Type B pancreatic cell (in vitro differentiated cells): ENCODE measurements around the gene SERPINA3. TPM values are rescaled to one million over a fixed set of nuclear protein-coding genes. Genes with fewer than 3 reads are reported as not detected.

ENCODE experiments used
- DNase-seq: peaks from one replicate; pipeline ENCODE4 v3.0.0; 2021; ENCODE audit warnings: mixed read lengths; ENCODE audit not compliant: unreplicated experiment; ENCODE audit errors: extremely low spot score
- H3K27ac Mint-ChIP-seq: 2 replicates; pipeline ENCODE4 v1.8.0; 2021; ENCODE audit warnings: mild to moderate bottlenecking, mixed read lengths
- H3K27me3 Mint-ChIP-seq: 2 replicates; pipeline ENCODE4 v1.8.0; 2021; ENCODE audit warnings: mixed read lengths
- H3K36me3 Mint-ChIP-seq: 2 replicates; pipeline ENCODE4 v1.8.0; 2021; ENCODE audit warnings: mixed read lengths
- H3K4me1 Mint-ChIP-seq: one replicate; pipeline ENCODE4 v1.8.0; 2021; ENCODE audit warnings: mixed read lengths; ENCODE audit not compliant: unreplicated experiment
- H3K4me3 Mint-ChIP-seq: 2 replicates; pipeline ENCODE4 v1.8.0; 2021; ENCODE audit warnings: mild to moderate bottlenecking, mixed read lengths
- H3K9me3 Mint-ChIP-seq: 2 replicates; pipeline ENCODE4 v1.8.0; 2021; ENCODE audit warnings: mixed read lengths
- long read RNA-seq: library from polyadenylated mRNA; unstranded; transcript quantifications from one replicate; pipeline ENCODE4 v2.0.0, GENCODE V29; 2020
- total RNA-seq: library from RNA; stranded (reverse); gene quantifications from 2 replicates; pipeline ENCODE4 v1.2.1, GENCODE V29; 2021; ENCODE audit warnings: low replicate concordance
- TF ChIP-seq, protein P1 (sequence below): fragments of 200-600 bp; sonication (generic); conservative IDR thresholded peaks from 2 replicates; pipeline ENCODE4 v1.5.0; 2021; ENCODE audit warnings: antibody characterized with exemption, mild to moderate bottlenecking

SERPINA3 gene
- 3.5 and 7.1 TPM in 2 replicates for total RNA-seq
- long read RNA-seq, transcript SERPINA3-201 (5 exons, 1,589 nt) = major isoform, 12 of 16 reads
- long read RNA-seq, partial matches to known transcripts = 0 of 16 reads
- long read RNA-seq, other reads (novel, unspliced or antisense) = 0 of 16 reads

DNA sequence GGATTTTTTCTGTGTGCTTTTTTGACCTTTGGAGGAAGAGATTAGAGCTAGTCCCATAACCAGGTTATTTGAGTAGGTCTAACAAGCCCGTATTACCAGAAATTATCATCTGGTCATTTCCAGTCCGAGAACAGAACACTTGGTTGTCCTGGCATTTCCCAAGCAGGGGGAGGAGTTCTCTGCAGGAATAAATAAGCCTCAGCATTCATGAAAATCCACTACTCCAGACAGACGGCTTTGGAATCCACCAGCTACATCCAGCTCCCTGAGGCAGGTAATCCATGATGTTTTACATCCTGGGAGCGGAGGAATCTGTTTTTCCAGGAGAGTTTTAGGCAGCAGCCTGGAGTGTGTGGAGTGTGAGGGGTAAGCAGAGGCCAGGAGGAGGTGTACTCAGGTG lies at the start of gene SERPINA3:
SERPINA3 (plus strand) TSS at position 218 of the 400 bp plus-strand sequence. CDS start 2,051 bp downstream, outside the sequence.
- H3K27ac Mint-ChIP-seq = peak within 1 kb of the TSS; percentile 52
- no peaks in the 10 kb centered on the region for H3K27me3 Mint-ChIP-seq
- H3K4me1 Mint-ChIP-seq = peaks cover 4% of the 10 kb centered on the region
- peaks cover 5% of the 10 kb centered on the region for H3K9me3 Mint-ChIP-seq
- DNase-seq = no peak
- H3K4me3 Mint-ChIP-seq = no peak within 1 kb of the TSS
- no peaks in the 10 kb centered on the region for H3K36me3 Mint-ChIP-seq
- TF ChIP-seq, protein P1, sequence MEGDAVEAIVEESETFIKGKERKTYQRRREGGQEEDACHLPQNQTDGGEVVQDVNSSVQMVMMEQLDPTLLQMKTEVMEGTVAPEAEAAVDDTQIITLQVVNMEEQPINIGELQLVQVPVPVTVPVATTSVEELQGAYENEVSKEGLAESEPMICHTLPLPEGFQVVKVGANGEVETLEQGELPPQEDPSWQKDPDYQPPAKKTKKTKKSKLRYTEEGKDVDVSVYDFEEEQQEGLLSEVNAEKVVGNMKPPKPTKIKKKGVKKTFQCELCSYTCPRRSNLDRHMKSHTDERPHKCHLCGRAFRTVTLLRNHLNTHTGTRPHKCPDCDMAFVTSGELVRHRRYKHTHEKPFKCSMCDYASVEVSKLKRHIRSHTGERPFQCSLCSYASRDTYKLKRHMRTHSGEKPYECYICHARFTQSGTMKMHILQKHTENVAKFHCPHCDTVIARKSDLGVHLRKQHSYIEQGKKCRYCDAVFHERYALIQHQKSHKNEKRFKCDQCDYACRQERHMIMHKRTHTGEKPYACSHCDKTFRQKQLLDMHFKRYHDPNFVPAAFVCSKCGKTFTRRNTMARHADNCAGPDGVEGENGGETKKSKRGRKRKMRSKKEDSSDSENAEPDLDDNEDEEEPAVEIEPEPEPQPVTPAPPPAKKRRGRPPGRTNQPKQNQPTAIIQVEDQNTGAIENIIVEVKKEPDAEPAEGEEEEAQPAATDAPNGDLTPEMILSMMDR = no peak

DNA sequence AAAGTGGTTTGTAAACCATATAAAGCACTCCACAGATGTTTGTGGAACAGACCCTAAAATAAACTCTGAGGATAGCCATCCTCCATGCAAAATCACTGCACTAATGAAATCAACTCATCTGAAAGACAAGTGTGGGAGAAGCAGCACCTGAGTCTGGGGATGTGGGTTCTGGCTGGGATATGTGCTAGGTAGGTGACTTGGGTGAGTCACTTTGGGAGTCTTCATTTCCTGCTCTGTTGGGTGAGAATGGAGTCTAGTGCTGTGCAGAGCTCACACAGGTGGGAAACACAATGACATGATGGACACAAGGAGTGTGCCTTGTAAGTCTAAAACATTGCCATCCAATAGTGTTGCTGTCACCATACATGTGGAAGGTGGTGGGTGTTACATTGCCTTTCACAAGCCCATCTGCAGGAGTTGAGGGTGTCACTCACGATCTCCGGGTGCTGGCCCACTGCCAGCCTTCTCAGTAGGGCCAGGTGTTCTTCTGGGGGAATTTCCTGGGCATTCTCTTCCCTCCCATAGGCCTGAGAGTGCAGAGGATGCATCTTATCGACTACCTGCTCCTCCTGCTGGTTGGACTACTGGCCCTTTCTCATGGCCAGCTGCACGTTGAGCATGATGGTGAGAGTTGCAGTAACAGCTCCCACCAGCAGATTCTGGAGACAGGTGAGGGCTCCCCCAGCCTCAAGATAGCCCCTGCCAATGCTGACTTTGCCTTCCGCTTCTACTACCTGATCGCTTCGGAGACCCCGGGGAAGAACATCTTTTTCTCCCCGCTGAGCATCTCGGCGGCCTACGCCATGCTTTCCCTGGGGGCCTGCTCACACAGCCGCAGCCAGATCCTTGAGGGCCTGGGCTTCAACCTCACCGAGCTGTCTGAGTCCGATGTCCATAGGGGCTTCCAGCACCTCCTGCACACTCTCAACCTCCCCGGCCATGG lies 49.0 kb upstream of the SERPINA3 start:
- TF ChIP-seq, protein P1 = no peak
- Mint-ChIP-seq H3K36me3 (no peaks in the 10 kb centered on the region), H3K4me1 (no peaks in the 10 kb centered on the region), H3K27me3 (no peaks in the 10 kb centered on the region), H3K4me3 (no peak overlapping the region), H3K9me3 (no peaks in the 10 kb centered on the region), H3K27ac (no peak overlapping the region)
- no peak for DNase-seq

DNA sequence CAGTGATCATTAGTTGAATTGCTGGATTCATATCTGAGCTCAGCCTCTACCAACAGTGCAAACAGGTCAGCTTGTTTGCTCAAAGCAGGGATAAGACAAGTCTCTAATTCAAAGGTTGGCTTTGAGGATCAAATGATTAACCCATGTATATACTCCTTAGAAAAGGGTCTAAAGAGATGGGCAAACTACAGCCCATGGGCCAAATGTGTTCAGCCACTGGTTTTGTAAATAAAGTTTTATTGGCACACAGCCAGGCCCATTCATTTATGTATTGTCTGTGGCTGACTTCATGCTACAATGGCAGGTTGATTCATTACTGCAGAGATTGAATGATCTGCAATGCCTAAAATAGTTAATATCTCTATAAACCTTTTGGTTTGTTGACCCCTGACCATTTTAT lies 47.8 kb upstream of the SERPINA3 start:
- DNase-seq = no peak
- TF ChIP-seq, protein P1 = no peak
- Mint-ChIP-seq H3K4me3 (no peak overlapping the region), H3K4me1 (no peaks in the 10 kb centered on the region), H3K36me3 (no peaks in the 10 kb centered on the region), H3K9me3 (no peaks in the 10 kb centered on the region), H3K27me3 (no peaks in the 10 kb centered on the region), H3K27ac (no peak overlapping the region)

DNA sequence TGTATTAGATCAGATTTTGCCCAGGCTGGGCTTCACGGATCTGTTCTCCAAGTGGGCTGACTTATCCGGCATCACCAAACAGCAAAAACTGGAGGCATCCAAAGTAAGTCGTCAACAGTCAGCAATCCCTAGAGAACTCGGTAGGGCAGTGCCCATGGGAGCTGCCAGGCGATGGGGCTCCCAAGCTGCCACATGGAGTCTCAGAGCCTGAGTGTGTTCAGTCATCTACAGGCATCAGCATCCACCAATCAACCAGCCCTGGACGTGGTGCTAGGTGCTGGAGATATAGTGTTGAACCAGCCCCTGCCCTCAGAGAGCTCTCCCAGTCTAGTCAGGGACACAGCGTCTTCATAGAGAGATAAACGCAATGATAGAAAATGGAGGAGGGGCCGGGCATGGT lies 44.0 kb upstream of the SERPINA3 start:
- H3K4me1 Mint-ChIP-seq = no peaks in the 10 kb centered on the region

DNA sequence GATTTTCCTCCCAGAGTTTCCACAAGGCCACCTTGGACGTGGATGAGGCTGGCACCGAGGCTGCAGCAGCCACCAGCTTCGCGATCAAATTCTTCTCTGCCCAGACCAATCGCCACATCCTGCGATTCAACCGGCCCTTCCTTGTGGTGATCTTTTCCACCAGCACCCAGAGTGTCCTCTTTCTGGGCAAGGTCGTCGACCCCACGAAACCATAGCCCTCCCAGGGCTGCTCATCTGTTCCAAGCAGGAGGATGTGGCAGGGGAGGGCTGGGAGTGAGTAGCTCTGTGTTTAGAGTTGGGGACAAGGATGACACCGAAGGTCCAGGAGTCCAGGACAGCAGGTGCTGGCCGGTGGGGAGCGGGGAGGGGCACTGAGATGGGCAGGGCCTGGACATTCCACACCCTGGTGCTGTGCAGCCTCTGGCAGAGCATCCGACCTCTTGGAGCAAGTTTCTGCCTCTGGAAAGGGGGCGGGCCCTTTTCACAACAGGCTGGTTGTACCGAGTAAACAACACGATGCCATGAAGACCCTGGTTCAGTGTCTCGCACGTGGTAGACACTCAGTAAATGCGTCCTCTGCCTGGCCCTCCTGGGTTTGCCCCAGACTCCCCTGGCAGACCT lies 42.7 kb upstream of the SERPINA3 start:
- Mint-ChIP-seq H3K9me3 (no peaks in the 10 kb centered on the region), H3K4me3 (no peak overlapping the region)
- DNase-seq = no peak

More for the DNA sequence above, 44.0 kb upstream of the SERPINA3 start:
- H3K27ac Mint-ChIP-seq = no peak overlapping the region
- no peaks in the 10 kb centered on the region for H3K9me3 Mint-ChIP-seq
- no peak for DNase-seq
- TF ChIP-seq, protein P1 = no peak
- H3K4me3 Mint-ChIP-seq = no peak overlapping the region
- no peaks in the 10 kb centered on the region for H3K27me3 Mint-ChIP-seq
- no peaks in the 10 kb centered on the region for H3K36me3 Mint-ChIP-seq

More for the DNA sequence above, 42.7 kb upstream of the SERPINA3 start:
- H3K27me3 Mint-ChIP-seq = no peaks in the 10 kb centered on the region
- no peaks in the 10 kb centered on the region for H3K36me3 Mint-ChIP-seq
- no peak overlapping the region for H3K27ac Mint-ChIP-seq
- H3K4me1 Mint-ChIP-seq = no peaks in the 10 kb centered on the region
- TF ChIP-seq, protein P1 = no peak
